ENCODE results near the gene CLMN.
"Not testable (repeated sequence)": the region's sequence is repeated elsewhere in the genome, so short reads cannot be mapped to it uniquely, and the experiment has no call there.

Gene CLMN

GRCh38 chr14:95285566-95285965 lies 34.1 kb downstream of the CLMN start:
- DNase-seq (ENCODE audit: low read depth), result no peak

- DNase-seq (ENCODE audit: low read depth), result not testable (repeated sequence)
Observed at GRCh38 chr14:95283802-95284201, 35.9 kb downstream of the CLMN start.

GRCh38 chr14:95282986-95283380 lies 36.7 kb downstream of the CLMN start:
- not testable (repeated sequence) for DNase-seq (ENCODE audit: low read depth)

- no peak for DNase-seq (ENCODE audit: low read depth)
Observed at GRCh38 chr14:95282354-95282985, 37.2 kb downstream of the CLMN start.

- no peak for DNase-seq (ENCODE audit: low read depth)
Observed at GRCh38 chr14:95281560-95282176, 38.0 kb downstream of the CLMN start.

- DNase-seq (ENCODE audit: low read depth), result no peak
Observed at GRCh38 chr14:95275494-95275893, 44.2 kb downstream of the CLMN start.

GRCh38 chr14:95274874-95275273 lies 44.8 kb downstream of the CLMN start:
- no peak for DNase-seq (ENCODE audit: low read depth)

- no peak for DNase-seq (ENCODE audit: low read depth)
Observed at GRCh38 chr14:95274279-95274678, 45.4 kb downstream of the CLMN start.

GRCh38 chr14:95273001-95273978 lies 46.4 kb downstream of the CLMN start:
- DNase-seq (ENCODE audit: low read depth), result no peak

GRCh38 chr14:95272057-95272456 lies 47.7 kb downstream of the CLMN start:
- DNase-seq (ENCODE audit: low read depth), result no peak

- DNase-seq (ENCODE audit: low read depth), result no peak
Observed at GRCh38 chr14:95270203-95270602, 49.5 kb downstream of the CLMN start.

GRCh38 chr14:95269493-95269892 lies 50.2 kb downstream of the CLMN start:
- DNase-seq (ENCODE audit: low read depth), result no peak

GRCh38 chr14:95268350-95268749 lies 51.4 kb downstream of the CLMN start:
- no peak for DNase-seq (ENCODE audit: low read depth)

- no peak for DNase-seq (ENCODE audit: low read depth)
Observed at GRCh38 chr14:95267306-95267705, 52.4 kb downstream of the CLMN start.

- DNase-seq (ENCODE audit: low read depth), result no peak
Observed at GRCh38 chr14:95265106-95266094, 54.3 kb downstream of the CLMN start.

- DNase-seq (ENCODE audit: low read depth), result no peak
Observed at GRCh38 chr14:95264271-95264973, 55.3 kb downstream of the CLMN start.

GRCh38 chr14:95263527-95264231 lies 56.0 kb downstream of the CLMN start:
- DNase-seq (ENCODE audit: low read depth), result no peak

- no peak for DNase-seq (ENCODE audit: low read depth)
Observed at GRCh38 chr14:95262511-95262891, 57.2 kb downstream of the CLMN start.

- DNase-seq (ENCODE audit: low read depth), result no peak
Observed at GRCh38 chr14:95261616-95262510, 57.8 kb downstream of the CLMN start.

All from stimulated activated CD8-positive, alpha-beta memory T cell treated with anti-CD3 and anti-CD28 coated beads, Interleukin-15, amount 100 ng/mL, for 1 hour (primary cell).